Neuronal stem cell (in vitro differentiated cells): ENCODE measurements around the gene ZFR2.

Source experiments
- DNase-seq: peaks from one replicate; pipeline ENCODE4 v3.0.0-alpha.2; 2013; ENCODE audit warnings: low spot score
- H2AFZ ChIP-seq: one replicate; pipeline ENCODE4 v1.6.1; 2013; ENCODE audit warnings: mild to moderate bottlenecking, low read length, inconsistent platforms
- H2AK5ac ChIP-seq: 2 replicates; pipeline ENCODE4 v1.6.1; 2013; ENCODE audit warnings: low read depth, mild to moderate bottlenecking, inconsistent platforms, low read length, moderate library complexity, mixed read lengths
- H2BK120ac ChIP-seq: 2 replicates; pipeline ENCODE4 v1.6.1; 2013; ENCODE audit warnings: low read depth, mild to moderate bottlenecking, inconsistent platforms, low read length, moderate library complexity, mixed read lengths
- H2BK12ac ChIP-seq: one replicate; pipeline ENCODE4 v1.6.1; 2013; ENCODE audit warnings: low read length, inconsistent platforms
- H2BK15ac ChIP-seq: 2 replicates; pipeline ENCODE4 v1.6.1; 2013; ENCODE audit warnings: mild to moderate bottlenecking, low read length, inconsistent platforms, mixed read lengths
- H2BK5ac ChIP-seq: one replicate; pipeline ENCODE4 v1.6.1; 2013; ENCODE audit warnings: inconsistent platforms, mild to moderate bottlenecking, low read length, moderate library complexity
- H3K14ac ChIP-seq: one replicate; pipeline ENCODE4 v1.6.1; 2013; ENCODE audit warnings: low read length, inconsistent platforms
- H3K18ac ChIP-seq: 2 replicates; pipeline ENCODE4 v1.6.1; 2013; ENCODE audit warnings: low read length, inconsistent platforms
- H3K23ac ChIP-seq: 2 replicates; pipeline ENCODE4 v1.6.1; 2013; ENCODE audit warnings: low read depth, mild to moderate bottlenecking, mixed read lengths, low read length, inconsistent platforms; ENCODE audit not compliant: poor library complexity
- H3K27ac ChIP-seq: replicated peaks from 3 replicates; pipeline ENCODE4 v1.5.1; 2013; ENCODE audit warnings: low read length, inconsistent platforms
- H3K27me3 ChIP-seq, 3 experiments: 2 replicates each; pipeline ENCODE4 v1.6.1; 2013; ENCODE audit warnings: low read length in 3 of 3, mild to moderate bottlenecking in 2 of 3, inconsistent platforms in 1 of 3, low read depth in 1 of 3, mixed read lengths in 1 of 3, moderate library complexity in 1 of 3; ENCODE audit not compliant: control insufficient read depth in 3 of 3, insufficient read depth in 3 of 3
- H3K36me3 ChIP-seq, 2 donors: replicated peaks in 1 of 2; 2 replicates each; pipeline ENCODE4 v1.6.1; 2013; ENCODE audit warnings: low read length in 2 of 2; ENCODE audit not compliant: control insufficient read depth in 2 of 2, insufficient read depth in 2 of 2
- H3K4ac ChIP-seq: 2 replicates; pipeline ENCODE4 v1.6.1; 2013; ENCODE audit warnings: inconsistent platforms, mild to moderate bottlenecking, low read length, moderate library complexity
- H3K4me1 ChIP-seq, 2 donors: 1 replicate in 1 of 2; 2 replicates in 1 of 2; pipeline ENCODE4 v1.6.1; 2013; ENCODE audit warnings: low read length in 2 of 2, low read depth in 1 of 2; ENCODE audit not compliant: control insufficient read depth in 2 of 2, insufficient read depth in 1 of 2
- H3K4me2 ChIP-seq: one replicate; pipeline ENCODE4 v1.6.1; 2013; ENCODE audit warnings: mild to moderate bottlenecking, low read length, inconsistent platforms; ENCODE audit not compliant: insufficient read depth, poor library complexity, severe bottlenecking
- H3K4me3 ChIP-seq, 2 donors: 2 replicates each; pipeline ENCODE4 v1.5.1; 2013; ENCODE audit warnings: low read length in 2 of 2, mild to moderate bottlenecking in 2 of 2, inconsistent platforms in 1 of 2, moderate library complexity in 1 of 2
- H3K79me1 ChIP-seq: one replicate; pipeline ENCODE4 v1.6.1; 2013; ENCODE audit warnings: low read depth, mild to moderate bottlenecking, inconsistent platforms, low read length, moderate library complexity
- H3K9ac ChIP-seq: one replicate; pipeline ENCODE4 v1.6.1; 2013; ENCODE audit warnings: mild to moderate bottlenecking, low read depth, low read length, inconsistent platforms; ENCODE audit not compliant: poor library complexity
- H3K9me3 ChIP-seq, 2 donors: replicated peaks in 1 of 2; 2 replicates each; pipeline versions ENCODE3 to v1.6.1; 2013; ENCODE audit warnings: low read length in 2 of 2, mild to moderate bottlenecking in 2 of 2, inconsistent platforms in 1 of 2, low read depth in 1 of 2, mixed read lengths in 1 of 2, moderate library complexity in 1 of 2; ENCODE audit not compliant: control insufficient read depth in 2 of 2, insufficient read depth in 1 of 2
- H4K8ac ChIP-seq: one replicate; pipeline ENCODE4 v1.6.1; 2013; ENCODE audit warnings: low read depth, mild to moderate bottlenecking, inconsistent platforms, low read length, moderate library complexity
- H4K91ac ChIP-seq: one replicate; pipeline ENCODE4 v1.6.1; 2013; ENCODE audit warnings: low read length, low read depth, mild to moderate bottlenecking, inconsistent platforms; ENCODE audit not compliant: poor library complexity
- WGBS, 2 donors: extraction: QIAGEN DNeasy Blood & Tissue Kit; methylation state at CpG; one replicate each; pipeline ENCODE4 v1.1.7; 2013; ENCODE audit warnings: missing lambda C conversion rate in 2 of 2, mixed read lengths in 1 of 2; ENCODE audit not compliant: insufficient read length in 2 of 2, insufficient replicate concordance in 1 of 2; ENCODE audit errors: extremely low coverage in 2 of 2; 5-methylcytosine and 5-hydroxymethylcytosine counted together

ZFR2 gene

GRCh38 chr19:3833578-3834348 is 35.1 kb downstream of the ZFR2 start:
- peaks cover 0 to 5% (median 0%) of the 10 kb centered on the region in 3 experiments for H3K27me3 ChIP-seq
- no peak overlapping the region for H2BK15ac ChIP-seq
- H3K27ac ChIP-seq, result no peak overlapping the region
- no peak overlapping the region for H4K91ac ChIP-seq
- no peak overlapping the region for H4K8ac ChIP-seq
- no peaks in the 10 kb centered on the region for H3K79me1 ChIP-seq
- no peak overlapping the region for H2BK5ac ChIP-seq
- H3K4me1 ChIP-seq, result peaks cover 6 to 9% of the 10 kb centered on the region in 2 donors
- no peak overlapping the region for H2BK12ac ChIP-seq
- no peak overlapping the region for H2AK5ac ChIP-seq
- H3K4me3 ChIP-seq, result no peak overlapping the region
- H3K36me3 ChIP-seq, result no peaks in the 10 kb centered on the region
- peaks cover 5 to 9% of the 10 kb centered on the region in 2 donors for H3K9me3 ChIP-seq
- DNase-seq, result no peak
- H3K23ac ChIP-seq, result peak overlapping the region; percentile 3
- H2BK120ac ChIP-seq, result no peak overlapping the region
- H3K18ac ChIP-seq, result peak overlapping the region; percentile 52
- H3K14ac ChIP-seq, result peak overlapping the region; percentile 56
- H3K9ac ChIP-seq, result peak overlapping the region; percentile 81
- H3K4me2 ChIP-seq, result no peak overlapping the region
- H3K4ac ChIP-seq, result peak overlapping the region; percentile 84
- no CpG with 5 or more reads among the region's 34 CpGs for WGBS, 2 donors
- H2AFZ ChIP-seq, result no peak overlapping the region

- Histone ChIP-seq H2BK12ac (no peak overlapping the region), H2AK5ac (no peak overlapping the region), H3K4ac (no peak overlapping the region), H2AFZ (no peak overlapping the region), H3K27me3 (peaks cover 0 to 5% (median 0%) of the 10 kb centered on the region in 3 experiments), H3K9ac (no peak overlapping the region), H2BK5ac (no peak overlapping the region), H3K79me1 (no peaks in the 10 kb centered on the region), H3K9me3 (peaks cover 0 to 2% of the 10 kb centered on the region in 2 donors), H4K91ac (no peak overlapping the region), H3K18ac (peak overlapping the region; percentile 71), H2BK15ac (peak overlapping the region; percentile 94), H3K23ac (peak overlapping the region; percentile 73), H3K14ac (no peak overlapping the region), H3K4me2 (no peak overlapping the region), H2BK120ac (no peak overlapping the region), H3K4me1 (peaks cover 6 to 9% of the 10 kb centered on the region in 2 donors), H3K36me3 (no peaks in the 10 kb centered on the region), H3K4me3 (no peak overlapping the region), H4K8ac (no peak overlapping the region), H3K27ac (no peak overlapping the region)
- DNase-seq, result no peak
- no CpG with 5 or more reads among the region's 6 CpGs for WGBS, 2 donors
Observed at GRCh38 chr19:3832001-3832400, 36.8 kb downstream of the ZFR2 start.

DNA sequence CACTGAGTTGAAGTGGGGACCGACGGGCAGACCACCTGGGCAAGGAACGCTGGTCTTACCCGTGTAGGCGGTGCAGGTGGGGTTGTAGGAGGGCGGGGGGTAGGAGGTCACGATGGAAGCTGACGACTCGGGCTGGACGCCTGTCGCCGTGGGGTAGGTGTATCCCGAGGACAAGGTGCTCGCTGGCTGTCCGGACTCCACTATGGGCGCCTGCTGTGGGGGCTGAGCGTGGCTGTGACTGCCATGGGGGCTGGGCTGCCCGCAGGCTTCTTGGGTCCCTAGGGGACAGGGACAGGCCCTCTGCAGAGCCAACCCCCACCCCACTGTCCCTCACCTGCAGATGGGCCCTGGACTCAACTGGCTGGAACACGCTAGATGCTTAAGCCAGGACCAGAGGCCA is 37.2 kb downstream of the ZFR2 start:
- no peak overlapping the region for H2BK120ac ChIP-seq
- H3K18ac ChIP-seq, result peak overlapping the region; percentile 71
- H2AK5ac ChIP-seq, result no peak overlapping the region
- no peak overlapping the region for H2BK5ac ChIP-seq
- H2AFZ ChIP-seq, result peak overlapping the region; percentile 64
- H3K27ac ChIP-seq, result no peak overlapping the region
- no peak overlapping the region for H4K91ac ChIP-seq
- no peak overlapping the region for H3K14ac ChIP-seq
- H3K4me2 ChIP-seq, result no peak overlapping the region
- H3K9ac ChIP-seq, result peak overlapping the region; percentile 21
- no peaks in the 10 kb centered on the region for H3K36me3 ChIP-seq
- peak overlapping the region; percentile 73 for H3K23ac ChIP-seq
- peaks cover 6 to 9% of the 10 kb centered on the region in 2 donors for H3K4me1 ChIP-seq
- H3K27me3 ChIP-seq, result peaks cover 0 to 5% (median 0%) of the 10 kb centered on the region in 3 experiments
- no peak overlapping the region for H3K4me3 ChIP-seq
- peak overlapping the region; percentile 58 for H2BK12ac ChIP-seq
- no peak overlapping the region for H4K8ac ChIP-seq
- H3K4ac ChIP-seq, result no peak overlapping the region
- H2BK15ac ChIP-seq, result peak overlapping the region; percentile 94
- peaks cover 0 to 2% of the 10 kb centered on the region in 2 donors for H3K9me3 ChIP-seq
- no peak for DNase-seq
- no peaks in the 10 kb centered on the region for H3K79me1 ChIP-seq
- no CpG with 5 or more reads among the region's 19 CpGs for WGBS, 2 donors
